CD4-positive, alpha-beta T cell treated with Interleukin-15 for 4 hours (primary cell): Measurements from ENCODE around the gene NHS.
A peak's percentile ranks its signal among the peaks of the same experiment; 100 is the strongest.

Source experiments
- DNase-seq: peaks from one replicate; pipeline ENCODE4 v3.0.0-alpha.2; 2020; ENCODE audit warnings: low spot score

The NHS gene

DNA sequence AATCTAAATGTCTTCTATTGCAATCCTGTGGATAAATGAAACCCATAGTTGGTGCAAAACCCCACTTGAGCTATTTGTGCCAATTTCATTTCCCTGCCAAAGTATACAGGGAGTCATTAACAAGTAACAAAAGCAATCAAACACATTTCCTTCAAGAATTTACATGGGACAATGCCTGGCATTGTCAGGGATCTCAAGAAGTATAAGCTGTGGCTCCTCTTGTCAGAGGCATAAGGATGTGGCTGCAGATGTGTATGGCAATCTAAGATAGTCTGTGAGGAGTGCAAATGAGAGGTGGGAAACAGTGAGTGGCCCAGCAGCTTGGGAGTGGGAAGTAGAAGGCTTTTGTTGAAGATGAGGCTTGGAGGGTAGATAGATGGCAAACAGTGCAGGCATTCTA is 304.3 kb downstream of the NHS start:
- no peak for DNase-seq

DNA sequence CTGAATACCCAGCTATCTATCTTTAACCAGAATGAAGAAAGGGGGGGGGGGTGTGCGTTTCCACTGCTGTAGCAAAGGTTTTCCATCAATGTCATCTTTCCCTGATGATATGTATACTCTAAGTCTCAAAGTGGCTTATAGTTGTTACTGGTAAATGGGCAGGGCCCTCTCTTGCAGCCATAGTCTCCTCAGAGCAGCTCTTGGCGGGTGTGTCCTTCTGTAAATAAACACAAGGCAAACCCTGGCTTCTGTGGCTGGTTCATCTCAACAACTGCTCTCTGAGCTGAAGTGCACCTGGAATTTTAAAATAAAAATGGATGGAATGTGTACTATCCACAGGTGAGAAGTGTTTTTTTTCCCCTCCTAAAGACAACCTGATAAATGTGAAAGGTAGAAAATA is 304.8 kb downstream of the NHS start:
- DNase-seq: no peak

GRCh38 chrX:17680732-17681413 is 305.9 kb downstream of the NHS start:
- DNase-seq: no peak

DNA sequence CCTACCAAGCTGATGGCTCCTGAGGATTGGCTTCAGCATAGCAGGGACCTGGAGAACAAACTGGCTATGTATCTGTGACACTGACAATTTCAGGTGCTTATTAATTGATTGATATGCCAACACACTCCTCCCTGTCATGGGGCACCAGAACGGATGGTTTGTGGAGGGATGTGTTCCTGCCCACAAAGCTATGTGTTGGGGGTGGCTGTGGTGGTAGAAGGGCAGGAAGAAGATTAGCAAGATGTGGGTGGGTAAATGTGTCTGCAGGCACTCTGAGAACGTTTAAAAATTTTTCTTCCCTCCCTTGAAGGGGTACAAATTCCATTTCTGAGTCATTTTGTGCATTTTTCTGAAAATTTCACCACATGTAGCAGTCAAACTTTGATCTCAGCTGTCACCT is 307.3 kb downstream of the NHS start:
- DNase-seq: no peak

DNA sequence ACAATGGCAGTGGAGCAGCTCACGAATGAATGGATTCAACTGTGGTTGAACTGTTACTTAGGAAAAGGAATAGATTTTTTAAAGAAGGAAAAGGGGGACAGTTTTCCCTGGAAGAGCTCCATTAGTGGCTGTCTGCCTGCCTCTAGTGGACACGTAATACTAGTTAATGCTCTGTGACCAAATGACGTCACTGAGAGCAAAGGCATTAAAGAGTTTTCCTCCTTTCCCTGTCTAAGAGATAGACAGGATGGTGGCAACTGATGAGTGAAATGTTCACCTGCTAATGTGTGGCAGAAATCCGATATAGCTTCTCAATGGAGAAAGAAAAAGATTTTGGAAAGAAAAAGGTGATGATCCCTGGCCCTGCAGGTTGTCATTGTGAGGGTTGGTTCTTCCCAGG is 310.0 kb downstream of the NHS start:
- no peak for DNase-seq

DNA sequence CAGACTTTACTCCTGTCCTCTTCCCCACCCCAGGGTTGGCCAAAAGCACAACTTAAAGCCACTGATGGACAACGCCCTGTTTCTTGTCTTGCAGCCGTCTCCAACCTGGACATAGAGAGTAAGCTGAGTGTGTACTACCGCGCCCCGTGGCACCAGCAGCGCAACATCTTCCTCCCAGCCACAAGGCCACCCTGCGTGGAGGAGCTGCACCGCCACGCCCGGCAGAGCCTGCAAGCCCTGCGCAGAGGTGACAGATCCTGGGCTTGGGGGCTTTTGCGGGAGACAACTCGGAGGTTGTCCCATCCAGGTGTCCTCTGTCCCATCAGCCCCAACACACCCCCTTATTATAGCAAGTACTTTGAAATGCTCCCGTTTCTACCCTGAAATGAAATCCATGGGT is 312.6 kb downstream of the NHS start:
- DNase-seq: no peak

- peak; percentile 30 for DNase-seq
Observed at GRCh38 chrX:17689971-17690409, 315.0 kb downstream of the NHS start.

DNA sequence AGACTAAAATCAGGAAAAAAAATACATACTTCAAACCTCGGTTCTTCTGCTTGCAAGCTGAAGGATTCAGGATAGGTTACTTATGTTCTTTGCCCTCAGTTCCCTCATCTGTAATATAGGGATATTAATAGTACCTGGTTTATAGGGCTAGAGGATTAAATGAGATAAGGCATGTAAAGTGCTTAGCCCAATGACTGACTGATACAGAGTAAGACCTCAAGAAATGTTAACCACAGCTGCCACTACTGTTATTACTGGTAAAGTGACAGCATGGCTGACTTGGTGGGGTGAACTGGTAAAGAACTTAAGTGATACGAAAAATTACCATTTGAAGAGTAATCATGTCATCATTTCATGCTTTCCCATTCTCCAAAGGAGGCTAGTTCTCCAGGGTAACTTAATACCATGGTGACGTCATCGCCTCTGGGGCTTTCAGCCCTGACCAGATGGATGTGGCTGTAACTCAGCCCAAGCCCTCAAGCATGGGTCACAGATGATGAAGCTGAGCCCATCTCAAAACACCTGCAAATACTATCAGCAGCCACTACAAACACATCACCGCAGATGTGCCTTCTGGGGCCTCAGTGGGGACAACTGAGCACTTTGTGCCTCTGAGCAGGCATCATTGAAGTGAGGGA is 317.8 kb downstream of the NHS start:
- no peak for DNase-seq

DNA sequence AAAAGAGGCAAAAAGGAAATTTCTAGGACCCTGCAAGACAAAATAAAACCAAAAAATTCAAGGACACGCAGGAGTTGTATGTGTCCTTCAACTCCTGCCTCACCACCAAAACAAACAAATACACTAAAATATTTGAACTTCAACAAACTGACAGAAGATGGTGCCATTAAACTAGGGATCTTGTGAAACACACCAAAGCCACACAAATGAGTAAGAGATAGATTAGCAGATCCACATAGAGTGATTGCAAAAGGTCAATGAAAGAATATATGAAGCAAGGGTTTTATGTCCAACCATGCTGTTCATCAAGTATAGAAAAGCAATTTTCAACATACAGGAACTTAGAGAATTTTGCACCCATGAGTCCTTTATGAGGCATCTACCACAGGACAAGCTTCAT is 322.2 kb downstream of the NHS start:
- DNase-seq: peak; percentile 1

DNA sequence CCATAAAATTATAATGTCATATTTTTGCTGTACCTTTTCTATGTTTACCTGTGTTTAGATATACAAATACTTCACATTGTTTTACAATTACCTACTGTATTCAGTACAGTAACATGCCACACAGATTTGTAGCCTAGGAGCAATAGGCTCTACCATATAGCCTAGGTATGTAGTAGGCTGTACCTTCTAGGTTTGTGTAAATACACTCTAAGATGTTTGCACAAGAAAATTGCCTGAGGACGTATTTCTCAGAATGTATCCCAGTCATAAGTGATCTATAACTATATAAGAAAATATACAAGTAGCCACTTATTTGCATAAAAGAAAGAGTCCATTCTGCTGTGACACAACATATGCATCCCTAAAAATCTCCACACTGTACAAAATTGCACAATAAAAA is 326.0 kb downstream of the NHS start:
- DNase-seq: no peak

DNA sequence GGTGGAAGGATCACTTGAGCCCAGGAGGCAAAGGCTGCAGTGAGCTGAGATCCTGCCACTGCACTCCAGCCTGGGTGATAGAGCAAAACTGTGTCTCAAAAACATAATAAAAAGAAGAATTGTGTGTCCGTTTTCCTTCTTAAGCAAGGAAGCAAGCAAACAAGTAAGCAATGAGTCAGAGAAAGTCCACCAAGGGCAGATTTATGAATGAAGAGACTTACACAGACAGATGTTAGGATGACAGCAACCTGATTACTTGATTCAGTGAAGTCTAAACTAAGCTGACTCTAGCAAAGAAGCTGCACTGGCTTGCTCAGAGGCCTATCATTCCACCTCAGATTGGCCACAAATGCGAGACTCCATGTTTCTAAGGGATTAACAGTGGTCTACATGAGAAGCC is 328.2 kb downstream of the NHS start:
- no peak for DNase-seq

- DNase-seq: no peak
Observed at GRCh38 chrX:17705211-17705610, 330.2 kb downstream of the NHS start.

GRCh38 chrX:17706676-17707075 is 331.7 kb downstream of the NHS start:
- DNase-seq: no peak

GRCh38 chrX:17707731-17708130 is 332.7 kb downstream of the NHS start:
- no peak for DNase-seq

GRCh38 chrX:17710871-17711301 is 335.9 kb downstream of the NHS start:
- DNase-seq: no peak

DNA sequence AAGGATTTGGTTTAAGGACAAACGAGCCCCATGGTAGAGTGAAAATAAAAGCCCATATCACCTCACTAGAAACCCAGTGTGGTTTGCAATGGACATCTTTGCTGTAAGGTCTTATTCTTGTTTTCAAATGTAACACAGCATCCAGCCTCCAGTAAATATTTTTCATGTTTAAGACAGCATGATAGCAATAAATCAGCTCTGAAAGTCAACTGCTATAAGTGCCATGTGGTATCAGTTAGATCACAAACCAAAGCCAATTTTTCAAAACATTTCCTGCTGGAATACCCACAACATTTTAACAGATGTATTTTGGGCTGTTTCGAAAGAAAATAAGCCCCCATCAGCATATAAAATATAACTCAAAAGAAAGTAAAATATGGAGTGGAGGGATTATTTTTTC is 338.3 kb downstream of the NHS start:
- DNase-seq: no peak

DNA sequence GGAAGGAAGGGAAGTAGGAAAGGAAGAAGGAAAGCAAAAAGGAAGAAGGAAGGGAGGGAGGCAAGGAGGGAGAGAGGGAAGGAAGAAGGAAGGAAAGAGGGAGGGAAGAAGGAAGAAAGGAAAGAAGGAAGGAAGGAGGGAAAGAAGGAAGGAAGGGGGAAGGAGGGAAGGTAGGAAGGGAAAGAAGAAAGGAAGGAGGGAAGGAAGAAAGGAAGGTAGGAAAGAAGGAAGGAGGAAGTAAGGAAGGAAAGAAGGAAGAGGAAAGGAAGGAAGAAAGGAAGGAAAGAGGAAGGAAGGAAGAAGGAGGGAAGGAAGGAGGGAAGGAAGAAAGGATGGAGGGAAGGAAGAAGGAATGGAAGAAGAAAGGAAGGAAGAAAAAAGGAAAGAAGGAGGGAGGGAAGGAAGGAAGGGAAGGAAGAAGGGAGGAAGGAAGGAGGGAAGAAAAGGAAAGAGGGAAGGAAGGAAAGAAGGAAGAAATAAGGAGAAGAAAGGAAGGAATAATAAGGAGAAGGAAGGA is 343.7 kb downstream of the NHS start:
- no peak for DNase-seq

DNA sequence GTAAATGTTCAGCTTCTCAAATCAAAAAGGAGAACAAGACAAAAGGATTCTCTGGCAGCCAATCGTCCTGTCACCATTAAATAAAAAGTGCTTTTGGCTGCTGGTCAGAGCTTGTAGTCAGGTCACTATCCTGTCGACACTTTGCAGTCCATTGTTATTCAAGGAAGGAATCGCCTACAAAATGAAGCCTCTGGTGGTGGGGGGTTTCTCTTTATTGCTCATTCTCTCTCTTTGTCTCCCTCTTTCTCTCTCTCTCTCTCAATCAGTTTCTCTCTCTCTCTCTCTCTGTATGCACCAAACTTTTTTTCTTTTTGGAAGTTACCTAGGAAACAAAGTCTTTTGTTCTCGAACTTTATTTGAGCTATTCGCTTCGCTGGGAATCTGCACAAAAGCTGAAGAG is 344.7 kb downstream of the NHS start:
- DNase-seq: no peak

DNA sequence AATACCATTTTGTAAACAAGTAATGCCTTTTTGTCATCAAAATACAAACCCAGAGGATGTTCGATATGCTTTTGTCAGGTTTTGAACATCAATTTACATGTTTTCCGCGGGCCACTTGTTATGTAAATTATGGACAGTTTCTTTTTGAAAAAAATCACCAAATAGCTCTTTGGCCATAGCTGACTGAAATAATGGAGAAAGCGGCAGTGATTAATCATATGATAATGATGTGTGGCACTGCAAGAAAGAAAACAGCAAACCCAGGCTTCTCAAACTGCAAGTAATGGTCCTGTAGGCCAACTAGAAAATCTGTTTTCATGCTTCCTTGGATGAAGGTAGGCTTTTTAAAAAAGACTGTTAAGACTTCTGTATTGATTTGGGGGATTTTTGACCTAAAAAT is 346.7 kb downstream of the NHS start:
- DNase-seq: no peak

- no peak for DNase-seq
Observed at GRCh38 chrX:17725181-17725580, 350.2 kb downstream of the NHS start.

DNA sequence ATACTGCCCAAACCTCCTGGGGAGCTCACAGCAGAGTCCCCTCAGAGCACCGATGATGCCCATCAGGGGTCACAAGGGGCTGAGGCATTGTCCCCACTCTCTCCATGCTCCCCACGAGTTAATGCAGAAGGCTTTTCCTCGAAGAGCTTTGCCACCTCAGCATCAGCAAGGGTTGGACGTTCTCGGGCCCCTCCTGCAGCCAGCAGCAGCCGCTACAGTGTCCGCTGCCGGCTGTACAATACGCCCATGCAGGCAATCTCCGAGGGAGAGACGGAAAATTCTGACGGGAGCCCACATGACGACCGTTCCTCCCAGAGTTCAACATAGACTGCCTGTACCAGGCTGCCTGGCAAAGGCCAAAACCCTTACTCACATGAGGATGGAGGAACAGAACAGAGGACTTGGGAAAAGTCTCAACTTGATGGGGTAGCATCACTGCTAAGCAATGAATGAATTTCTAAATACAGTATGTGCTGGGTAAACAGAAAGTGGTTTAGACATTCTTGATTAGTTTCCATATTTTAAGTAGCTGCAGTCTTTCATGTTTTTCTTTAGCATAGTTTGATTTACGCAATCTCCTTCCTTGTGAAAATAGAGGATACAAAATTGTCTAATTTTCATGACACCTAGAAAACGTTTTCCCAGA is 357.3 kb downstream of the NHS start:
- DNase-seq: no peak

DNA sequence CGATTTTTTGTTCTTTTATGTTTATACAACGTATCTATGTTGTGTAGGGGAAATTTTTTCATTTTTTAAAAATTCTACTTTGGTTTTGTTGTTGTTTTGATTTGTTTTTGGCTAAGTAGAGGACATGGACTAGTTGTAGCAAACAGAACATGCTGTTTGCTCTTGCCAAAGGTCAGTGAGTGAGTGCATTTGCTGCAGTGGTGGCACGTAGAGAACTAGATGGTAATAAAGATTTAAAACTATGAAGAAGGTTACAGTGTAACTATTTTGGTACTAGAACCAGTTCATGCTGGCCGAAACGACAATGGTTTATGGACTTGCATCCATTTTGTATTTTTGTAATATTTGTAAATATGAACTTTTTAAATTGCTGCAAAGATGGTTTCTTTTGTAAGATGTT is 360.4 kb downstream of the NHS start:
- DNase-seq: no peak

DNA sequence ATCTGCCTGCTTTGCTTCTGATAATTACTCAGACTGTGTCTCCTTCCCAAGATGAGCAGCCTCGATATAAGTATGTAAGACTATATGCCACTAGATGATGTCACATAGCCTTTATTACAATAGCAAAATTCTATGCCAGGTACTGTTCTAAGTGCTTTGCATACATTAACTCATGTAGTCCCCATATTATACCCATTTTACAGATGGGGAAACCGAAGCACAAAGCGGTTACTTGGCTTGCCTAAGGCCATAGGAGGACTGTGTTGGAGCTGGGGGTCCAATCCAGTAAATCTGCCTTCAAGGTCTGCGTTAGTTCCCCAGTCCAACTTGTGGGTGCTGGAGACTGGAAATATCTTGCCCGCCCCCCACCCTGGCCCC is 361.5 kb downstream of the NHS start:
- no peak for DNase-seq
